OCI-LY7 (cell line): ENCODE data around the gene SARM1. TPM values are rescaled to one million over a fixed set of nuclear protein-coding genes. Genes with fewer than 3 reads are reported as not detected.

Experiments used
- BruUV-seq: library from RNA; stranded (reverse); fragments of 400-500 nt; replicated peaks from 2 replicates; lab custom pipeline; 2021; lab: Mats Ljungman, UMichigan
- CTCF ChIA-PET: fragments of 300-600 bp; sonication (Branson Sonifier 250); formaldehyde crosslinking; loops from one replicate; lab custom pipeline; 2022; ENCODE audit warnings: antibody characterized with exemption; ENCODE audit not compliant: unreplicated experiment; lab: Charles Lee
- POLR2A ChIA-PET: fragments of 300-600 bp; sonication (Branson Sonifier 250); formaldehyde crosslinking; loops from one replicate; lab custom pipeline; 2022; ENCODE audit warnings: antibody characterized with exemption; lab: Charles Lee
- DNase-seq: peaks from one replicate; pipeline ENCODE4 v3.0.0-alpha.2; 2015; ENCODE audit warnings: low spot score
- H2AFZ ChIP-seq: fragments of 200-600 bp; sonication (generic), shearing (Covaris generic); 2 replicates; pipeline ENCODE4 v1.6.1; 2014; ENCODE audit warnings: mild to moderate bottlenecking, antibody characterized with exemption, low read length, moderate library complexity
- H3K27ac ChIP-seq: fragments of 200-600 bp; sonication (generic); 2 replicates; pipeline ENCODE4 v1.5.1; 2014; ENCODE audit warnings: mixed run types, low read depth, mild to moderate bottlenecking, moderate library complexity, low read length, inconsistent platforms; ENCODE audit not compliant: poor library complexity, severe bottlenecking
- H3K36me3 ChIP-seq: fragments of 200-600 bp; sonication (generic); 2 replicates; pipeline ENCODE4 v1.6.1; 2014; ENCODE audit warnings: mild to moderate bottlenecking, antibody characterized with exemption, low read length, moderate library complexity, mixed read lengths; ENCODE audit not compliant: insufficient read depth
- H3K4me1 ChIP-seq: fragments of 200-600 bp; sonication (generic); 2 replicates; pipeline ENCODE4 v1.5.1; 2014; ENCODE audit warnings: mild to moderate bottlenecking, low read length; ENCODE audit not compliant: insufficient read depth, poor library complexity, severe bottlenecking
- H3K4me2 ChIP-seq: fragments of 200-600 bp; sonication (generic); 2 replicates; pipeline ENCODE4 v1.6.1; 2014; ENCODE audit warnings: mild to moderate bottlenecking, low read length
- H3K4me3 ChIP-seq: fragments of 200-600 bp; sonication (generic); 2 replicates; pipeline ENCODE4 v1.5.1; 2014; ENCODE audit warnings: mild to moderate bottlenecking, low read depth, low read length; ENCODE audit not compliant: poor library complexity, severe bottlenecking
- H3K79me2 ChIP-seq: fragments of 200-600 bp; sonication (generic); 2 replicates; pipeline ENCODE4 v1.6.1; 2016; ENCODE audit warnings: low read depth, mild to moderate bottlenecking, low read length, moderate library complexity, mixed read lengths; ENCODE audit not compliant: insufficient read depth
- H3K9me2 ChIP-seq: fragments of 200-600 bp; sonication (generic); 2 replicates; pipeline ENCODE4 v1.6.1; 2016; ENCODE audit warnings: mild to moderate bottlenecking, low read length, mixed read lengths; ENCODE audit not compliant: insufficient read depth
- H3K9me3 ChIP-seq: fragments of 200-600 bp; sonication (generic); 2 replicates; pipeline ENCODE4 v1.6.1; 2014; ENCODE audit warnings: mild to moderate bottlenecking, mixed run types, low read length, mixed read lengths
- H4K20me1 ChIP-seq: fragments of 200-600 bp; sonication (generic); 2 replicates; pipeline ENCODE4 v1.6.1; 2014; ENCODE audit warnings: mild to moderate bottlenecking, antibody characterized with exemption, low read length, moderate library complexity, mixed read lengths; ENCODE audit not compliant: insufficient read depth
- EZH2phosphoT487 ChIP-seq: fragments of 200-600 bp; sonication (generic); IDR thresholded peaks from 2 replicates; pipeline ENCODE4 v1.6.1; 2018; ENCODE audit warnings: low read depth, borderline replicate concordance, mild to moderate bottlenecking, mixed run types, antibody characterized with exemption, low read length, moderate library complexity, mixed read lengths
- intact Hi-C: fragments of 100-400 bp; cut with micrococcal nuclease; formaldehyde crosslinking; loops from one replicate; pipeline ENCODE4 v1.10.0; 2022; ENCODE audit not compliant: unreplicated experiment
- total RNA-seq, 2 experiments: library from RNA; depleted of rRNA in 1 of 2; stranded (reverse); fragments of >200 nt in 1 of 2; shearing (Covaris generic) in 1 of 2; gene quantifications; 2 replicates each; pipeline ENCODE4 v1.2.3, GENCODE V29; 2014 to 2022
- TF ChIP-seq, protein P1 (sequence below): fragments of 200-600 bp; sonication (generic); conservative IDR thresholded peaks from 2 replicates; pipeline ENCODE4 v1.5.1; 2014; ENCODE audit warnings: mild to moderate bottlenecking, antibody characterized with exemption, low read length, moderate library complexity, mixed read lengths

Gene SARM1
- total RNA-seq, 2 experiments from 2014 or later: 7.5 to 21.3 TPM

GRCh38 chr17:28330671-28331070 is 40.8 kb upstream of the SARM1 start:
- Histone ChIP-seq H3K4me2 (no peak overlapping the region), H3K27ac (no peak overlapping the region), H3K36me3 (peaks cover 39% of the 10 kb centered on the region), H4K20me1 (no peaks in the 10 kb centered on the region), H3K4me3 (no peak overlapping the region), H3K4me1 (peaks cover 8% of the 10 kb centered on the region), H3K79me2 (peaks cover 5% of the 10 kb centered on the region; the same call in 1 of the 2 replicates), H3K9me3 (no peaks in the 10 kb centered on the region), H3K9me2 (no peaks in the 10 kb centered on the region), H2AFZ (no peak overlapping the region)
- ChIA-PET POLR2A (interaction anchor here (0.8 to 1.2 kb wide), 2 partner anchors 13 to 35 kb away, joined by 3 read pairs; no protein-coding TSS in a partner anchor), CTCF (no interaction called here)
- no TSS peak for BruUV-seq
- TF ChIP-seq, protein P1, sequence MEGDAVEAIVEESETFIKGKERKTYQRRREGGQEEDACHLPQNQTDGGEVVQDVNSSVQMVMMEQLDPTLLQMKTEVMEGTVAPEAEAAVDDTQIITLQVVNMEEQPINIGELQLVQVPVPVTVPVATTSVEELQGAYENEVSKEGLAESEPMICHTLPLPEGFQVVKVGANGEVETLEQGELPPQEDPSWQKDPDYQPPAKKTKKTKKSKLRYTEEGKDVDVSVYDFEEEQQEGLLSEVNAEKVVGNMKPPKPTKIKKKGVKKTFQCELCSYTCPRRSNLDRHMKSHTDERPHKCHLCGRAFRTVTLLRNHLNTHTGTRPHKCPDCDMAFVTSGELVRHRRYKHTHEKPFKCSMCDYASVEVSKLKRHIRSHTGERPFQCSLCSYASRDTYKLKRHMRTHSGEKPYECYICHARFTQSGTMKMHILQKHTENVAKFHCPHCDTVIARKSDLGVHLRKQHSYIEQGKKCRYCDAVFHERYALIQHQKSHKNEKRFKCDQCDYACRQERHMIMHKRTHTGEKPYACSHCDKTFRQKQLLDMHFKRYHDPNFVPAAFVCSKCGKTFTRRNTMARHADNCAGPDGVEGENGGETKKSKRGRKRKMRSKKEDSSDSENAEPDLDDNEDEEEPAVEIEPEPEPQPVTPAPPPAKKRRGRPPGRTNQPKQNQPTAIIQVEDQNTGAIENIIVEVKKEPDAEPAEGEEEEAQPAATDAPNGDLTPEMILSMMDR: no peak
- TF ChIP-seq EZH2phosphoT487: no peak
- intact Hi-C loops: no loop called here
- DNase-seq: no peak

- CTCF ChIA-PET: no interaction called here
- POLR2A ChIA-PET: no interaction called here
- Histone ChIP-seq H3K4me2 (no peak overlapping the region), H3K9me2 (no peaks in the 10 kb centered on the region), H3K27ac (no peak overlapping the region), H3K4me1 (peaks cover 16% of the 10 kb centered on the region), H2AFZ (no peak overlapping the region), H3K36me3 (peaks cover 26% of the 10 kb centered on the region), H3K4me3 (no peak overlapping the region), H3K79me2 (peaks cover 10% of the 10 kb centered on the region; the same call in 1 of the 2 replicates), H4K20me1 (no peaks in the 10 kb centered on the region), H3K9me3 (no peaks in the 10 kb centered on the region)
- BruUV-seq: no TSS peak
- intact Hi-C loops: no loop called here
- no peak for DNase-seq
- no peak for TF ChIP-seq EZH2phosphoT487
- TF ChIP-seq, protein P1: no peak
These were observed 39.5 kb upstream of the SARM1 start for GRCh38 chr17:28331891-28332420.

GRCh38 chr17:28333083-28333746 is 38.3 kb upstream of the SARM1 start:
- ChIA-PET CTCF (no interaction called here), POLR2A (interaction anchor here (0.5 kb wide), 1 partner anchor 85 kb away, joined by 3 read pairs; no protein-coding TSS in a partner anchor)
- peaks cover 14% of the 10 kb centered on the region for H3K36me3 ChIP-seq
- H4K20me1 ChIP-seq: no peaks in the 10 kb centered on the region
- H2AFZ ChIP-seq: no peak overlapping the region
- intact Hi-C loops: no loop called here
- no peak overlapping the region for H3K27ac ChIP-seq
- H3K4me2 ChIP-seq: no peak overlapping the region; the same call in 1 of the 2 replicates
- no peaks in the 10 kb centered on the region for H3K9me2 ChIP-seq
- no peak for DNase-seq
- BruUV-seq: no TSS peak
- H3K4me3 ChIP-seq: no peak overlapping the region
- H3K9me3 ChIP-seq: no peaks in the 10 kb centered on the region
- H3K79me2 ChIP-seq: peaks cover 10% of the 10 kb centered on the region; the same call in 1 of the 2 replicates
- H3K4me1 ChIP-seq: peaks cover 22% of the 10 kb centered on the region
- TF ChIP-seq, protein P1: no peak
- TF ChIP-seq EZH2phosphoT487: no peak
